ENCODE results near the gene GTF3C2. TPM values are rescaled to one million over a fixed set of nuclear protein-coding genes. Genes with fewer than 3 reads are reported as not detected.
A peak's percentile ranks its signal among the peaks of the same experiment; 100 is the strongest.

GTF3C2 gene
- total RNA-seq, 1 donor from 2014 or later = 61.4 TPM

- Mint-ChIP-seq H3K4me3 (ENCODE audit: unreplicated experiment) (peak overlapping the region; percentile 14), H3K9me3 (ENCODE audit: unreplicated experiment) (no peaks in the 10 kb centered on the region), H3K27me3 (ENCODE audit: unreplicated experiment) (peaks cover 7% of the 10 kb centered on the region), H3K27ac (ENCODE audit: unreplicated experiment) (peak overlapping the region; percentile 34), H3K36me3 (ENCODE audit: low read depth, unreplicated experiment) (peaks cover 33% of the 10 kb centered on the region), H3K4me1 (ENCODE audit: unreplicated experiment) (peaks cover 17% of the 10 kb centered on the region)
- DNase-seq (ENCODE audit: low spot score) = no peak
- TF ChIP-seq, protein P1, sequence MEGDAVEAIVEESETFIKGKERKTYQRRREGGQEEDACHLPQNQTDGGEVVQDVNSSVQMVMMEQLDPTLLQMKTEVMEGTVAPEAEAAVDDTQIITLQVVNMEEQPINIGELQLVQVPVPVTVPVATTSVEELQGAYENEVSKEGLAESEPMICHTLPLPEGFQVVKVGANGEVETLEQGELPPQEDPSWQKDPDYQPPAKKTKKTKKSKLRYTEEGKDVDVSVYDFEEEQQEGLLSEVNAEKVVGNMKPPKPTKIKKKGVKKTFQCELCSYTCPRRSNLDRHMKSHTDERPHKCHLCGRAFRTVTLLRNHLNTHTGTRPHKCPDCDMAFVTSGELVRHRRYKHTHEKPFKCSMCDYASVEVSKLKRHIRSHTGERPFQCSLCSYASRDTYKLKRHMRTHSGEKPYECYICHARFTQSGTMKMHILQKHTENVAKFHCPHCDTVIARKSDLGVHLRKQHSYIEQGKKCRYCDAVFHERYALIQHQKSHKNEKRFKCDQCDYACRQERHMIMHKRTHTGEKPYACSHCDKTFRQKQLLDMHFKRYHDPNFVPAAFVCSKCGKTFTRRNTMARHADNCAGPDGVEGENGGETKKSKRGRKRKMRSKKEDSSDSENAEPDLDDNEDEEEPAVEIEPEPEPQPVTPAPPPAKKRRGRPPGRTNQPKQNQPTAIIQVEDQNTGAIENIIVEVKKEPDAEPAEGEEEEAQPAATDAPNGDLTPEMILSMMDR (IDR thresholded peaks at IDR 0.05; ENCODE audit: unreplicated experiment) = no peak
Observed at GRCh38 chr2:27324720-27325119, 31.8 kb downstream of the GTF3C2 start.

DNA sequence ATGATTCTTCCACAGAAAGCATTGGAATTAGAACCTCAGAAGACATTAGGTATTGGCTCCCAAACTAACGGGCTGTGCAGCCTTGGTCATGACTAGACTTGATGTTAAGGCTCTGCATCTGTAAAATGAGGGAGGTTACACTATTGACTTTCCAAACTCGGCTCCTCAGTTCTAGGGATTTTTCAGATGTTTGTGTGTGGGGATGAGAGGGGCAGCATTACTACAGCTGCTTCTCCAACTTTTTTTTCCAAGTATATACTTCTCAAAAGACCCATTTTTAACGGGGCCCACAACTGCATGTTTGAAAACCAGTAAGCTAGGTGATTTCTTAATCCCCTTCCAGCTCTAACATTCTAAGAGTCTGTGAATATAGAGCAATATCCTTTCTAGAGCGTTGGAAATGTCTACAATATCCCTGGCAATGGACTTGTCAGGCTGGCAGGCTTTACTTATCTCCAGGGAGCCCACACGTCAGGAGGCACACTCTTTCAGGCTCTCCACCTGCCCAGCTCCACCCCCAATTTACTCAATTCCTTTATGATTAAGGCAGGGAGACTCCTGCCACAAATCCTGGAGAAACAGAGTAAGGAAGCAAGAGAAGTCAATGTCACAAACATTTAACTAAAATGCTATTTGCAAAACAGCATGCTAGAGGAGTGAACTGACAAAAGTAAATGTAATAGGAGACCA is 32.8 kb downstream of the GTF3C2 start:
- Mint-ChIP-seq H3K27ac (ENCODE audit: unreplicated experiment) (peak overlapping the region; percentile 100), H3K27me3 (ENCODE audit: unreplicated experiment) (peaks cover 4% of the 10 kb centered on the region), H3K9me3 (ENCODE audit: unreplicated experiment) (no peaks in the 10 kb centered on the region), H3K4me1 (ENCODE audit: unreplicated experiment) (peaks cover 17% of the 10 kb centered on the region), H3K36me3 (ENCODE audit: low read depth, unreplicated experiment) (peaks cover 29% of the 10 kb centered on the region), H3K4me3 (ENCODE audit: unreplicated experiment) (peak overlapping the region; percentile 98)
- no peak for DNase-seq (ENCODE audit: low spot score)
- TF ChIP-seq, protein P1 (IDR thresholded peaks at IDR 0.05; ENCODE audit: unreplicated experiment) = no peak

- TF ChIP-seq, protein P1 (IDR thresholded peaks at IDR 0.05; ENCODE audit: unreplicated experiment) = no peak
- Mint-ChIP-seq H3K4me1 (ENCODE audit: unreplicated experiment) (peaks cover 17% of the 10 kb centered on the region), H3K36me3 (ENCODE audit: low read depth, unreplicated experiment) (peaks cover 21% of the 10 kb centered on the region), H3K4me3 (ENCODE audit: unreplicated experiment) (peak within 1 kb of the TSS; percentile 98), H3K27ac (ENCODE audit: unreplicated experiment) (peak within 1 kb of the TSS; percentile 100), H3K27me3 (ENCODE audit: unreplicated experiment) (peaks cover 4% of the 10 kb centered on the region), H3K9me3 (ENCODE audit: unreplicated experiment) (no peaks in the 10 kb centered on the region)
- DNase-seq (ENCODE audit: low spot score) = peak; percentile 79
Observed at GRCh38 chr2:27322766-27323595, 33.6 kb downstream of the GTF3C2 start, which contains the start of gene MPV17. Gene MPV17 (minus strand): TSS chr2:27323097. CDS start chr2:27322517, 580 bp downstream.

DNA sequence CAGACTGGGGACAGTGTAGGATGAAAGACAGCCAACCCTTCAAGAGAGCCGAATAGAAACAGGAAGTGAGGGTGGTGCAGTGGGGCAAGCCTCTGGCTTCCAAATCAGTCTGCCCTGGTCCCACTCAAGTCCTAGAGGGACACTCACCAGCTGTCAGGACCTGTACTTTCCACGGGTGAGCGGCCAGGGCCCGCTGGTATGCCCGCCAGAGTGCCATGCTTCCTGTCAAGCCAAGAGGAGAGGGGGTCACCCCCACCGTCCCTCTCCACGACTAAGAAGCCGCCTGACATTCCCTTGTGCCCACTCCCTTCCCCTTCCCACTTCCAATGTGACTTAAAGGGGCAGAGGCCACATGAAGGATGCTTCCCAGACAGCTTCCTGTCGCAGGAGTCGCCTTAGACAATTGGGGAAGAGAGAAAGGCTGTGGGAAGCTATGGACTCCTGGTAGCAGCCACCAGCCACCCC is 34.2 kb downstream of the GTF3C2 start:
- peak overlapping the region; percentile 100 for H3K27ac Mint-ChIP-seq (ENCODE audit: unreplicated experiment)
- H3K36me3 Mint-ChIP-seq (ENCODE audit: low read depth, unreplicated experiment) = peaks cover 19% of the 10 kb centered on the region
- no peak for DNase-seq (ENCODE audit: low spot score)
- TF ChIP-seq, protein P1 (IDR thresholded peaks at IDR 0.05; ENCODE audit: unreplicated experiment) = no peak
- H3K4me3 Mint-ChIP-seq (ENCODE audit: unreplicated experiment) = peak overlapping the region; percentile 98
- H3K4me1 Mint-ChIP-seq (ENCODE audit: unreplicated experiment) = peaks cover 17% of the 10 kb centered on the region
- no peaks in the 10 kb centered on the region for H3K9me3 Mint-ChIP-seq (ENCODE audit: unreplicated experiment)
- peaks cover 4% of the 10 kb centered on the region for H3K27me3 Mint-ChIP-seq (ENCODE audit: unreplicated experiment)
